Spleen (tissue), 11 donors: ENCODE measurements around the gene ADORA2A. TPM values are rescaled to one million over a fixed set of nuclear protein-coding genes. Genes with fewer than 3 reads are reported as not detected.

Experiments
- DNase-seq: peaks from one replicate; pipeline ENCODE4 v3.0.0-alpha.2; 2020
- H3K27ac ChIP-seq, 8 donors: fragments of 200-600 bp; sonication (generic) in 7 of 8; 1 replicate in 4 of 8; 2 replicates in 4 of 8; pipeline versions ENCODE4 v1.5.0 to v1.8.0; 2016 to 2021; ENCODE audit warnings: inconsistent platforms in 4 of 8, mild to moderate bottlenecking in 4 of 8, moderate library complexity in 1 of 8
- H3K27me3 ChIP-seq, 7 donors: fragments of 200-600 bp; sonication (generic) in 6 of 7; replicated peaks in 1 of 7; 1 replicate in 4 of 7; 2 replicates in 3 of 7; pipeline versions ENCODE4 v1.5.0 to v1.8.0; 2016 to 2021; ENCODE audit warnings: inconsistent platforms in 3 of 7, mild to moderate bottlenecking in 1 of 7
- H3K36me3 ChIP-seq, 6 donors: fragments of 200-600 bp; sonication (generic) in 5 of 6; 1 replicate in 4 of 6; 2 replicates in 2 of 6; pipeline versions ENCODE4 v1.5.0 to v1.8.0; 2016 to 2021; ENCODE audit warnings: inconsistent platforms in 2 of 6
- H3K4me1 ChIP-seq, 6 donors: fragments of 200-600 bp; sonication (generic) in 5 of 6; 1 replicate in 3 of 6; 2 replicates in 3 of 6; pipeline versions ENCODE4 v1.5.0 to v1.8.0; 2016 to 2021; ENCODE audit warnings: inconsistent platforms in 3 of 6
- H3K4me3 ChIP-seq, 8 donors: fragments of 200-600 bp; sonication (generic) in 7 of 8; 1 replicate in 4 of 8; 2 replicates in 4 of 8; pipeline versions ENCODE4 v1.5.0 to v1.8.0; 2016 to 2021; ENCODE audit warnings: inconsistent platforms in 4 of 8, mild to moderate bottlenecking in 4 of 8, moderate library complexity in 2 of 8
- H3K9me3 ChIP-seq, 8 donors: fragments of 200-600 bp; sonication (generic) in 7 of 8; 1 replicate in 4 of 8; 2 replicates in 4 of 8; pipeline versions ENCODE4 v1.5.0 to v1.8.0; 2016 to 2021; ENCODE audit warnings: inconsistent platforms in 4 of 8
- CTCF ChIP-seq, 11 experiments: fragments of 200-600 bp in 7 of 11; fragments of 450-650 bp in 4 of 11; sonication (generic) in 4 of 11; IDR thresholded peaks in 8 of 11; conservative IDR thresholded peaks in 3 of 11; 1 replicate in 7 of 11; 2 replicates in 4 of 11; pipeline versions ENCODE4 v1.4.0 to v1.8.0; 2016 to 2021; ENCODE audit warnings: antibody characterized with exemption in 11 of 11, inconsistent platforms in 4 of 11, mild to moderate bottlenecking in 1 of 11
- POLR2A ChIP-seq, 3 donors: fragments of 450-650 bp; IDR thresholded peaks; one replicate each; pipeline ENCODE4 v1.5.1; 2017; ENCODE audit warnings: antibody characterized with exemption in 3 of 3, mild to moderate bottlenecking in 1 of 3
- POLR2AphosphoS5 ChIP-seq, 3 donors: sonication (generic); formaldehyde crosslinking; IDR thresholded peaks; one replicate each; pipeline ENCODE4 v1.5.1; 2017; ENCODE audit warnings: antibody characterized with exemption in 3 of 3
- WGBS, 5 donors: extraction: QIAGEN DNeasy Blood & Tissue Kit in 3 of 5; methylation state at CpG; one replicate each; pipeline versions ENCODE4 v1.1.5 to v1.1.7; 2013 to 2018; 5-methylcytosine and 5-hydroxymethylcytosine counted together
- intact Hi-C: fragments of 100-400 bp; cut with DNase I; formaldehyde crosslinking; loops from one replicate; pipeline ENCODE4 v1.15.0; 2023; ENCODE audit warnings: low total_unique reads
- polyA plus RNA-seq, 3 donors: library from polyadenylated mRNA; stranded (reverse); fragments of 200-250 nt; gene quantifications; one replicate each; pipeline ENCODE4 v1.2.1, GENCODE V29; 2013
- total RNA-seq, 7 donors: library from RNA; depleted of rRNA in 3 of 7; stranded (reverse); fragments of >200 nt in 3 of 7; fragmentation: NEBNext Ultra II Directional in 4 of 7; extraction: Animal tissue kit (Norgen Biotek cat#: 25700) in 4 of 7; gene quantifications; one replicate each; pipeline versions ENCODE4 v1.1.0 to v1.2.1, GENCODE V29; 2016 to 2021
- donor health status: healthy with polysubstance abuse.
- donor health status: DM: no; HTN: no; CAD: no; lungs with moderate emphysema.
- donor health status: DM: no; HTN: no; CAD: no.
- donor health status: Bipolar disorder and iron deficiency.
- donor health status: healthy.
- donor health status: DM: no; HTN: no; CAD: no.
- donor health status: DM: yes; HTN: yes; CAD: no.

ADORA2A gene
- total and polyA plus RNA-seq, 10 donors, result 8.3 to 31.1 (median 20.2) TPM

DNA sequence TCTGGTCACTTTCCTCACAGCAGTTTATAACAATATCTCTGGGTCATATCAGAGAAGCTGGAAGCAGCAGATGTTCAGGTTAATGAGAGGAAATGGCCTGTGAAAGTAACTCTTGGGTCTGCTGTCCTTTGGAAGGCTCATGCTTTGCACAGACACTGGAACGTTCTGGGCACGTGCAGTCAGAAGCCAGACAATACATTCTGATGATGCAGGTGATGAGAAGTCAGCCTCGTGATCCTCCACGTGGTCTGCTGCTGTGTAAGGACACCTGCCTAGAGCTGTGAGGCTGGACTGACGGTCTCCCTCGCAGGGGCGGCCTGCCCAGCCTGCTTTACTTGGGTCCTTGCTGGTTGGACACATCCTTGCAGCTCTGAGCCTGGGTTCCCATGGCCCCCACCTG, 18.8 kb upstream of the ADORA2A start:
- H3K36me3 ChIP-seq, result peaks cover 0 to 94% (median 18%) of the 10 kb centered on the region in 6 donors
- intact Hi-C loops, result no loop called here
- no peak for DNase-seq
- no peak for TF ChIP-seq CTCF (IDR thresholded peaks at IDR 0.05 in 8 of 11, conservative IDR thresholded peaks at IDR 0.05 in 3 of 11)
- TF ChIP-seq POLR2A (IDR thresholded peaks at IDR 0.05), result no peak
- no peak for TF ChIP-seq POLR2AphosphoS5 (IDR thresholded peaks at IDR 0.05)
- no peak overlapping the region for H3K4me3 ChIP-seq
- no peaks in the 10 kb centered on the region for H3K9me3 ChIP-seq
- H3K4me1 ChIP-seq, result peaks cover 6 to 65% (median 25%) of the 10 kb centered on the region in 6 donors
- no peaks in the 10 kb centered on the region for H3K27me3 ChIP-seq
- H3K27ac ChIP-seq, result no peak overlapping the region
- 81 to 94% (median 88%) methylated on average over 6 to 7 of the region's 7 CpGs for WGBS, 5 donors

GRCh38 chr22:24409707-24410106, 17.7 kb upstream of the ADORA2A start:
- H3K4me3 ChIP-seq, result no peak overlapping the region
- WGBS, 5 donors, result 72 to 88% (median 81%) methylated on average over 9 of the region's 9 CpGs
- DNase-seq, result no peak

DNA sequence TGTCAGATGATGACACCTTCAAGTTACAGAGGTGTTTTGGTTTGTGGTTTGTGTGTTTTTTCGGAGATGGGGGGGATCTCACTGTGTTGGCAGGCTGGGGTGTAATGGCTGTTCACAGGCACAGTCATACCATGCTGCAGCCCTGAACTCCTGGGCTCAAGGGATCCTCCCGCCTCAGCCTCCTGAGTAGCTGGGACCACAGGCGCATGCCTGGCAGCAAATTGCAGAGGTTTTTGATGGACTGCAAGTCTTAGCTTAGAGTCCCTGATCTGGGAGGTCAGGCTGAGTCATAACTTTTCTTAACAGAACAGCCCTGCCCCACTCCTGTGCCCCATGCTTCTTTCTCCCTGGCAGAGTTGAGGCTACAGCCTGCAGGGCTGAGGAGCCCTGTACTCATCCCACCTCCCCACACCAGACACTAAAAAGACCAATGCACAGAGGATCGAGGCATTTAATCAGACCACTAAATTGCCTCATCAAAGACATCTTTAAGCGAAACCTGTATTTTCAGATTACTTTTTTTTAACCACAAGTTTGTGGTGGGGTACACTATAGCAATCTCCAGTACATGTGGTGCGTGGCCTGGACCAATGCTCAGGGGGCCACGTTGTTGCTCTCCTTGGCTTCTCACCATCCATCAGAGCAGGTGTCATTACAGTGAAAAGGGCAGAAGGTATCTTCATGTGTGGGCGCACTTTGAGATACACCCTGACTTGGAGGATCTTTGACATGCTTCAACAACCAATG, 17.1 kb upstream of the ADORA2A start:
- H3K27ac ChIP-seq, result no peak overlapping the region
- no peak for DNase-seq
- H3K4me1 ChIP-seq, result peaks cover 2 to 54% (median 20%) of the 10 kb centered on the region in 6 donors
- no peaks in the 10 kb centered on the region for H3K9me3 ChIP-seq
- 71 to 81% (median 78%) methylated on average over 8 of the region's 8 CpGs for WGBS, 5 donors
- H3K27me3 ChIP-seq, result no peaks in the 10 kb centered on the region
- TF ChIP-seq CTCF (IDR thresholded peaks at IDR 0.05 in 8 of 11, conservative IDR thresholded peaks at IDR 0.05 in 3 of 11), result no peak
- H3K36me3 ChIP-seq, result peaks cover 0 to 94% (median 24%) of the 10 kb centered on the region in 6 donors
- H3K4me3 ChIP-seq, result no peak overlapping the region
- intact Hi-C loops, result no loop called here

More at GRCh38 chr22:24409707-24410106, 17.7 kb upstream of the ADORA2A start:
- Histone ChIP-seq H3K36me3 (peaks cover 0 to 94% (median 18%) of the 10 kb centered on the region in 6 donors), H3K9me3 (no peaks in the 10 kb centered on the region), H3K4me1 (peaks cover 2 to 59% (median 21%) of the 10 kb centered on the region in 6 donors), H3K27me3 (no peaks in the 10 kb centered on the region), H3K27ac (no peak overlapping the region)
- no peak for TF ChIP-seq CTCF (IDR thresholded peaks at IDR 0.05 in 8 of 11, conservative IDR thresholded peaks at IDR 0.05 in 3 of 11)
- no peak for TF ChIP-seq POLR2A (IDR thresholded peaks at IDR 0.05)
- no peak for TF ChIP-seq POLR2AphosphoS5 (IDR thresholded peaks at IDR 0.05)
- intact Hi-C loops, result no loop called here

- no peaks in the 10 kb centered on the region for H3K27me3 ChIP-seq
- WGBS, 5 donors, result 82 to 100% (median 92%) methylated on average over 8 to 10 of the region's 10 CpGs
- no peak overlapping the region for H3K4me3 ChIP-seq
- intact Hi-C loops, result no loop called here
- no peaks in the 10 kb centered on the region for H3K9me3 ChIP-seq
- H3K4me1 ChIP-seq, result peaks cover 2 to 43% (median 18%) of the 10 kb centered on the region in 6 donors
- H3K36me3 ChIP-seq, result peaks cover 0 to 99% (median 34%) of the 10 kb centered on the region in 6 donors
- TF ChIP-seq POLR2A (IDR thresholded peaks at IDR 0.05), result no peak
- TF ChIP-seq CTCF (IDR thresholded peaks at IDR 0.05 in 8 of 11, conservative IDR thresholded peaks at IDR 0.05 in 3 of 11), result no peak
- TF ChIP-seq POLR2AphosphoS5 (IDR thresholded peaks at IDR 0.05), result no peak
- no peak overlapping the region for H3K27ac ChIP-seq
- DNase-seq, result no peak
These were observed 16.0 kb upstream of the ADORA2A start for GRCh38 chr22:24411256-24412004.
